Measurements from ENCODE around the gene HGS. TPM values are rescaled to one million over a fixed set of nuclear protein-coding genes. Genes with fewer than 3 reads are reported as not detected.

HGS gene
- total and polyA plus RNA-seq, 2 of the 4 experiments (the other 2 are of a cell fraction) = 52.5 to 137 TPM

DNA sequence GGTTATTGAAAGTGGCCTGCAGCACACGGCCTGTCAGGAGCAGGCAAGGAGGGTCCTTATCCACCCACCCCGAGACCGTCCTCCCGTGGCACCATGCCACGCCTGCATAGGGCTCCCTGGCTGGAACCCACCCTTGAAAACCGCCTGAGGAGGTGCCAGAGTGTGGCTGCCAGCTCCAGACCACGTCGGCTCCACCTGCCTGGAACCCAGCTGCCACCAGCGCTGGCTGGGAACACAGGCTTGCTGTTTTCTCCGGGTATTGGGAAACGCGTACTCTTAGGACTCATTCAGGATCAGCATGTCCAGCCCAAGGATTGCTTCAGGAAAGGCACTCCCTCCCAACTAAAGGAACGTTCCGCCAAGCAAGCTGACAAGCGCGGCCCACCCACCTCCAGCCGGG, 6.9 kb upstream of the HGS start:
- H2BK20ac ChIP-seq (ENCODE audit: low read depth, low read length) = no peak overlapping the region
- no peak overlapping the region for H2AK9ac ChIP-seq (replicated peaks; ENCODE audit: low read depth, low read length, poor library complexity)
- CTCF ChIA-PET = no interaction called here
- POLR2A ChIA-PET (ENCODE audit: unreplicated experiment) = no interaction called here
- no peak for ATAC-seq (ENCODE audit: low read depth)
- H3K18ac ChIP-seq (ENCODE audit: low read depth, low read length) = no peak overlapping the region
- 0 out of 2 replicates have a peak overlapping the region, but pooled peaks have one; percentile 18 for H4K5ac ChIP-seq (ENCODE audit: low read depth, low read length)
- WGBS, 2 experiments (ENCODE audit: extremely low coverage in 2 of 2, insufficient read length in 1 of 2) = 92% methylated on average over 14 of the region's 17 CpGs; no CpG with 5 or more reads in 1 of the 2 experiments
- BruUV-seq (replicated peaks) = no TSS peak
- dilution Hi-C loops (cut with HindIII; ENCODE audit: low sequenced_read_pairs, unreplicated experiment) (no loop called here), intact Hi-C loops (cut with micrococcal nuclease) (no loop called here), in situ Hi-C loops (cut with MboI; ENCODE audit: low sequenced_read_pairs) (no loop called here)
- TF ChIP-seq NFE2L2 (IDR thresholded peaks at IDR 0.05; ENCODE audit: low read depth, low read length) (no peak), RFX5 (IDR thresholded peaks at IDR 0.05; ENCODE audit: low read depth, low read length) (no peak), FOS (IDR thresholded peaks at IDR 0.05; ENCODE audit: low read depth, low read length) (no peak), RAD21 (IDR thresholded peaks at IDR 0.05; ENCODE audit: low read length) (no peak)
- H3K14ac ChIP-seq (replicated peaks; ENCODE audit: low read depth, low read length) = no peak overlapping the region
- no peak overlapping the region for H2AK5ac ChIP-seq (ENCODE audit: low read depth, low read length)
- H2BK120ac ChIP-seq (ENCODE audit: low read depth, low read length) = no peak overlapping the region
- peaks cover 15 to 63% of the 10 kb centered on the region in 2 experiments; a peak in 3 of 4 replicates for H3K79me1 ChIP-seq (ENCODE audit: low read depth in 1 of 2, low read length in 2 of 2)
- H3K27me3 ChIP-seq (ENCODE audit: control insufficient read depth, insufficient read depth, low read length) = no peaks in the 10 kb centered on the region
- H2BK5ac ChIP-seq (ENCODE audit: low read depth, low read length, poor library complexity, severe bottlenecking) = no peak overlapping the region
- no peak overlapping the region for H3K4me3 ChIP-seq (ENCODE audit: insufficient read depth, low read depth, low read length)
- H3K4me2 ChIP-seq (ENCODE audit: low read depth, low read length) = no peak overlapping the region
- no peak overlapping the region for H2AFZ ChIP-seq (replicated peaks; ENCODE audit: low read length, poor library complexity)
- no peak overlapping the region for H3K23ac ChIP-seq (ENCODE audit: low read depth, low read length)
- peaks cover 3% of the 10 kb centered on the region for H4K20me1 ChIP-seq (ENCODE audit: insufficient read depth, low read length)
- H3K56ac ChIP-seq (ENCODE audit: extremely low read depth, insufficient read depth, low read length) = no peak overlapping the region
- no peaks in the 10 kb centered on the region for H3K9me1 ChIP-seq (ENCODE audit: insufficient read depth, low read length)
- H3K36me3 ChIP-seq (ENCODE audit: control insufficient read depth, insufficient read depth, low read length) = peaks cover 31% of the 10 kb centered on the region
- H3K9ac ChIP-seq (ENCODE audit: low read depth, low read length) = no peak overlapping the region
- no peaks in the 10 kb centered on the region for H3K4me1 ChIP-seq (ENCODE audit: control insufficient read depth, insufficient read depth, low read length)
- H3K9me3 ChIP-seq (ENCODE audit: control insufficient read depth, insufficient read depth, low read length) = no peaks in the 10 kb centered on the region
- no peak overlapping the region for H4K91ac ChIP-seq (ENCODE audit: insufficient read depth, low read depth, low read length)
- no peak for DNase-seq
- H3K4ac ChIP-seq (ENCODE audit: low read depth, low read length) = no peak overlapping the region
- H2BK15ac ChIP-seq (ENCODE audit: low read depth, low read length) = no peak overlapping the region
- H4K8ac ChIP-seq (ENCODE audit: low read depth in 2 of 2, low read length in 2 of 2) = no peak overlapping the region
- H3K27ac ChIP-seq (ENCODE audit: insufficient read depth, low read length) = no peak overlapping the region
